H7 (cell line): Measurements from ENCODE around the gene CBX7. TPM values are rescaled to one million over a fixed set of nuclear protein-coding genes. Genes with fewer than 3 reads are reported as not detected.
A peak's percentile ranks its signal among the peaks of the same experiment; 100 is the strongest.

Source experiments
- DNase-seq: peaks from one replicate; pipeline ENCODE4 v3.0.0; 2012
- H3K27me3 ChIP-seq: 2 replicates; pipeline ENCODE4 v1.6.0; 2011; ENCODE audit warnings: mild to moderate bottlenecking, low read length; ENCODE audit not compliant: control insufficient read depth, insufficient read depth
- H3K36me3 ChIP-seq: replicated peaks from 2 replicates; pipeline ENCODE4 v1.5.1; 2011; ENCODE audit warnings: low read length; ENCODE audit not compliant: control insufficient read depth, insufficient read depth
- H3K4me3 ChIP-seq: 2 replicates; pipeline ENCODE4 v1.5.1; 2011; ENCODE audit warnings: low read depth, mild to moderate bottlenecking, control low read depth, low read length, moderate library complexity; ENCODE audit not compliant: insufficient read depth
- total RNA-seq: library from RNA; depleted of rRNA; stranded (reverse); fragments of >200 nt; shearing (Covaris generic); gene quantifications from 2 replicates; pipeline ENCODE4 v1.2.3, GENCODE V29; 2014

The CBX7 gene
- total RNA-seq, 1 experiment from 2014 or later: 4.5 TPM

GRCh38 chr22:39129081-39129480, 23.4 kb downstream of the CBX7 start:
- DNase-seq: no peak
- Histone ChIP-seq H3K36me3 (no peaks in the 10 kb centered on the region), H3K27me3 (no peaks in the 10 kb centered on the region), H3K4me3 (no peak overlapping the region)

- H3K27me3 ChIP-seq: no peaks in the 10 kb centered on the region
- H3K4me3 ChIP-seq: no peak overlapping the region
- peak; percentile 9 for DNase-seq
- H3K36me3 ChIP-seq: no peaks in the 10 kb centered on the region
Observed at GRCh38 chr22:39128508-39128907, 24.0 kb downstream of the CBX7 start.

GRCh38 chr22:39125622-39126021, 26.9 kb downstream of the CBX7 start:
- no peak overlapping the region for H3K4me3 ChIP-seq
- no peaks in the 10 kb centered on the region for H3K36me3 ChIP-seq
- no peak for DNase-seq
- H3K27me3 ChIP-seq: no peaks in the 10 kb centered on the region

- peak overlapping the region; percentile 12; the same call in 1 of the 2 replicates for H3K4me3 ChIP-seq
- no peaks in the 10 kb centered on the region for H3K36me3 ChIP-seq
- DNase-seq: peak; percentile 90
- H3K27me3 ChIP-seq: no peaks in the 10 kb centered on the region
Observed at GRCh38 chr22:39123751-39124581, 28.5 kb downstream of the CBX7 start.

DNA sequence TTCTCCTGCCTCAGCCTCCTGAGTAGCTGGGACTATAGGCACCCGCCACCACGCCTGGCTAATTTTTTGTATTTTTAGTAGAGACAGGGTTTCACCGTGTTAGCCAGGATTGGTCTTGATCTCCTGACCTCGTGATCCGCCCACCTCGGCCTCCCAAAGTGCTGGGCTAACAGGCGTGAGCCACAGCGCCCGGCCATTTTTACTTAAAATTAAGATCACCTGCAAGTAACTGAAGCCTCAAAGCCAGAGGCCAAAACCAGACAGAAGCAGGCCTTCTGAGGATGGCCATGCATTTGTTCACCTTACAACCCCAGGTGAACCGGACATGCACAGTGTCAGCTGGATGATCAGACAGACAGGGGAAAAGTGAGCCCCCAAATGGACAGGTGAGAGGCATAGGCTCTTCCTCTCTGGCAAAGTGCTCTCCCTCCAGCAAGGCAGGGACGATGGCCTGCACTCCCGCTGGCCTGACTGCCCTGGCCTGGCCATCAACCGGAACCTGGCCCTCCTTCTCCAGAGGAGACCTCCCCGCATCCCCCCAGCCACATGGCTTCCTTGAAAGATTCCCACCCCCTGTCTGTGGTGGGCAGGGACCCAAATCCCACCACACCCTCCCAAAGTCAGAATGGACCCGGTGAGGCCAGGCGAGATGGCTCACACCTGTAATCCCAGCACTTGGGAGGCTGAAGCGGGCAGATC, 29.6 kb downstream of the CBX7 start:
- Histone ChIP-seq H3K4me3 (no peak overlapping the region), H3K36me3 (no peaks in the 10 kb centered on the region), H3K27me3 (no peaks in the 10 kb centered on the region)
- peak; percentile 24 for DNase-seq

- no peak for DNase-seq
- H3K4me3 ChIP-seq: no peak overlapping the region
- H3K36me3 ChIP-seq: no peaks in the 10 kb centered on the region
- H3K27me3 ChIP-seq: no peaks in the 10 kb centered on the region
Observed at GRCh38 chr22:39120983-39121382, 31.5 kb downstream of the CBX7 start.

- DNase-seq: peak; percentile 61
- no peaks in the 10 kb centered on the region for H3K36me3 ChIP-seq
- no peak overlapping the region for H3K4me3 ChIP-seq
- no peaks in the 10 kb centered on the region for H3K27me3 ChIP-seq
Observed at GRCh38 chr22:39117585-39118191, 34.8 kb downstream of the CBX7 start.

DNA sequence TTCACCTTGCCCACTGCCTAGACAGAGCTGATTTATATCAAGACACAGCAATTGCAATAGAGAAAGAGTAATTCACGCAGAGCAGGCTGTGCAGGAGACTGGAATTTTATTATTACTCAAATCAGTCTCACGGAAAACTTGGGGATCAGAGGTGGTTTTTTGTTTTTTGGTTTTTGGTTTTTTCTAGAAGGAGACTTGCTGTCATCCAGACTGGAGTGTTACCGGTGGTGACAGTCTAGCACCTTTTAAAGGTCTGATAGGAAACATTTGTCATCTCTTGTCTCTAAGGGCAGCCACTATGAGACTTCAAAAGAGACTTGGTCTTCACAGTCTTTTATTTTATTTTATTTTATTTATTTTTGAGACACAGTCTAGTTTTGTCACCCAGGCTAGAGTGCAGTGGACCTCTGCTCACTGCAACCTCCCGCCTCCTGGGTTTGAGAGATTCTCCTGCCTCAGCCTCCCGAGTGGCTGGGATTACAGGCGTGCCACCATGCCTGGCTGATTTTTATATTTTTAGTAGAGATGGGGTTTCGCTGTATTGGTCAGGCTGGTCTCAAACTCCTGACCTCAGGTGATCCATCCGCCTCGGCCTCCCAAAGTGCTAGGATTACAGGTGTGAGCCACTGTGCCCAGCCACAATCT, 36.4 kb downstream of the CBX7 start:
- DNase-seq: no peak
- Histone ChIP-seq H3K4me3 (no peak overlapping the region), H3K36me3 (no peaks in the 10 kb centered on the region), H3K27me3 (no peaks in the 10 kb centered on the region)

- DNase-seq: no peak
- Histone ChIP-seq H3K27me3 (no peaks in the 10 kb centered on the region), H3K36me3 (no peaks in the 10 kb centered on the region), H3K4me3 (no peak overlapping the region)
Observed at GRCh38 chr22:39115570-39115969, 36.9 kb downstream of the CBX7 start.

- H3K36me3 ChIP-seq: no peaks in the 10 kb centered on the region
- no peaks in the 10 kb centered on the region for H3K27me3 ChIP-seq
- H3K4me3 ChIP-seq: no peak overlapping the region
- peak; percentile 57 for DNase-seq
Observed at GRCh38 chr22:39114112-39114511, 38.4 kb downstream of the CBX7 start.

DNA sequence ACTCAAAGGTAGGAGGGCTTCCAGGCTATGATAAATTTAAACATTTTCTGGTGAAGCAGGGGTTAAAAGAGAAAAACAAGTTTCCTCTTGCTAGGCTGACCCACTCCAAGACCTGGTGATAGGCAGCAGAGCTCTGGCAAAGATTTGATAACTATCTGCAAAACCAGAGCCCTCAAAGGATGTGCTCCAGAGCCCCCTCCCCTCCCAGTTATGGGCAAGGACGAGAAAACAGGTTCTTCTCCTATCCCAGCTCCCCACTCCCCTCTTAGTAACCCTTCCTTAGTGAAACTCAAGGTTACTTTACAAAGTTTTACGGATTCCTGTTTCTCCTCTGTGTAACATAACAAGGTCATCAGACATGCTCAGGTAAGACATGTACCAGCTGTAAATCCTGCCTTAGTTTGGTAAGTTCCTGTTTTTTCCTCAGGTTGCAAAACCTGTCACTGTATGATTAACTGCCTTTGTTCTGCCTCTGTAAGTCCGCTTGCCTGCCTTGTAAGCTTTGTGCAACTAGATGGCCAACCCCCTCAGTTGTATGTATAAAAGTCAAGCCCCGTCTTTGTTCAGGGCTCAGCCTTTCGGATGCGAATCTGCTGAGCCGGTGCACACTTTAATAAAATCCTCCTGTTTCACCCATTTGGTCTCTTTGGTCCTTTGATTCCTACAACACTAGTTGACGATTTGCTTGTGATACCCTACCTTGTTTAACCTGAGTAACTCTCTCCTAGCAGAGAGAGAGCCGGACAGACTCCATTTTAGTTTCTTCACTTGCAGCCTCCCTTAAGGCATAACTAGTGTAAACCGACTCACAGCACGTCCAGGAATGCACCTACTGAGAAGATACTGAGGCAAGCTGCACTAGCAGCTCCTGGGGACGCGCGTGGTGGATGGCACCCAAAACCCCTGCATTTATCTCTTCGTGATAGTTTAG, 41.6 kb downstream of the CBX7 start:
- H3K4me3 ChIP-seq: no peak overlapping the region
- DNase-seq: peak; percentile 21
- no peaks in the 10 kb centered on the region for H3K27me3 ChIP-seq
- H3K36me3 ChIP-seq: no peaks in the 10 kb centered on the region

- Histone ChIP-seq H3K4me3 (no peak overlapping the region), H3K27me3 (no peaks in the 10 kb centered on the region), H3K36me3 (no peaks in the 10 kb centered on the region)
- no peak for DNase-seq
Observed at GRCh38 chr22:39109361-39109760, 43.1 kb downstream of the CBX7 start.

DNA sequence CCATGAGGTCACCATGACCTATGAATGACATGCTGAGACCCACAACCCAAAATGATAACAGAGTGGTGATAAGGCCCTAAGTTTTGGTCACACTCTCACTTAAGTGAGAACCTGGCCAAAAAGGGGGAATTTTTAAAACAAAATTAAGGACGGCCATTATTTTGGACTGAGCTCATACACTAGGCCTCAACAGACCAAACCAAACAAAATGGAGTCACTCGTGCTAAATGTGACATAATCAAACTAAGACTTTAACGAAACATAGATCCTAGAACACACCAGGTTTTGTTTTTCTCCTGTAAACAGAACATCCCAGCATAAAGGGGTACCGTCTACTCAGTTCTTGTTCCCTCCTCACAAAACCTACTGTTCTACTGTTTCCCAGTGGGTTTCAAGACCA, 44.0 kb downstream of the CBX7 start:
- no peaks in the 10 kb centered on the region for H3K36me3 ChIP-seq
- DNase-seq: no peak
- no peak overlapping the region for H3K4me3 ChIP-seq
- H3K27me3 ChIP-seq: no peaks in the 10 kb centered on the region

GRCh38 chr22:39106326-39106725, 46.2 kb downstream of the CBX7 start:
- Histone ChIP-seq H3K36me3 (no peaks in the 10 kb centered on the region), H3K4me3 (no peak overlapping the region), H3K27me3 (no peaks in the 10 kb centered on the region)
- no peak for DNase-seq
